Esophagus muscularis mucosa (tissue), 4 donors: ENCODE data around the gene EZR.

Experiments used
- CTCF ChIP-seq, 3 experiments: fragments of 200-600 bp in 2 of 3; fragments of 450-650 bp in 1 of 3; sonication (generic) in 2 of 3; IDR thresholded peaks; one replicate each; pipeline ENCODE4 v1.5.1; 2017 to 2019; ENCODE audit warnings: antibody characterized with exemption in 3 of 3, mild to moderate bottlenecking in 2 of 3, moderate library complexity in 1 of 3
- EP300 ChIP-seq: sonication (generic); formaldehyde crosslinking; IDR thresholded peaks from one replicate; pipeline ENCODE4 v1.6.1; 2017; ENCODE audit warnings: antibody characterized with exemption
- POLR2A ChIP-seq: fragments of 450-650 bp; IDR thresholded peaks from one replicate; pipeline ENCODE4 v1.6.1; 2017; ENCODE audit warnings: antibody characterized with exemption, moderate library complexity, mild to moderate bottlenecking, low read depth
- POLR2AphosphoS5 ChIP-seq, 2 donors: sonication (generic); formaldehyde crosslinking; IDR thresholded peaks; one replicate each; pipeline ENCODE4 v1.6.1; 2017; ENCODE audit warnings: antibody characterized with exemption in 2 of 2

GRCh38 chr6:158739673-158740072, 79.5 kb downstream of the EZR start:
- TF ChIP-seq CTCF (IDR thresholded peaks at IDR 0.05) (no peak), POLR2A (no peak), POLR2AphosphoS5 (IDR thresholded peaks at IDR 0.05) (no peak), EP300 (no peak)
